NCI-H510A treated with DMSO at 0.1 percent for 48 hours (cell line): ENCODE data around the gene RAVER2.
"Not testable (repeated sequence)": the region's sequence is repeated elsewhere in the genome, so short reads cannot be mapped to it uniquely, and the experiment has no call there.

Source experiments
- DNase-seq: peaks from one replicate; lab custom pipeline; 2025; lab: John Stamatoyannopoulos, UW

The RAVER2 gene, protein sequence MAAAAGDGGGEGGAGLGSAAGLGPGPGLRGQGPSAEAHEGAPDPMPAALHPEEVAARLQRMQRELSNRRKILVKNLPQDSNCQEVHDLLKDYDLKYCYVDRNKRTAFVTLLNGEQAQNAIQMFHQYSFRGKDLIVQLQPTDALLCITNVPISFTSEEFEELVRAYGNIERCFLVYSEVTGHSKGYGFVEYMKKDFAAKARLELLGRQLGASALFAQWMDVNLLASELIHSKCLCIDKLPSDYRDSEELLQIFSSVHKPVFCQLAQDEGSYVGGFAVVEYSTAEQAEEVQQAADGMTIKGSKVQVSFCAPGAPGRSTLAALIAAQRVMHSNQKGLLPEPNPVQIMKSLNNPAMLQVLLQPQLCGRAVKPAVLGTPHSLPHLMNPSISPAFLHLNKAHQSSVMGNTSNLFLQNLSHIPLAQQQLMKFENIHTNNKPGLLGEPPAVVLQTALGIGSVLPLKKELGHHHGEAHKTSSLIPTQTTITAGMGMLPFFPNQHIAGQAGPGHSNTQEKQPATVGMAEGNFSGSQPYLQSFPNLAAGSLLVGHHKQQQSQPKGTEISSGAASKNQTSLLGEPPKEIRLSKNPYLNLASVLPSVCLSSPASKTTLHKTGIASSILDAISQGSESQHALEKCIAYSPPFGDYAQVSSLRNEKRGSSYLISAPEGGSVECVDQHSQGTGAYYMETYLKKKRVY

DNA sequence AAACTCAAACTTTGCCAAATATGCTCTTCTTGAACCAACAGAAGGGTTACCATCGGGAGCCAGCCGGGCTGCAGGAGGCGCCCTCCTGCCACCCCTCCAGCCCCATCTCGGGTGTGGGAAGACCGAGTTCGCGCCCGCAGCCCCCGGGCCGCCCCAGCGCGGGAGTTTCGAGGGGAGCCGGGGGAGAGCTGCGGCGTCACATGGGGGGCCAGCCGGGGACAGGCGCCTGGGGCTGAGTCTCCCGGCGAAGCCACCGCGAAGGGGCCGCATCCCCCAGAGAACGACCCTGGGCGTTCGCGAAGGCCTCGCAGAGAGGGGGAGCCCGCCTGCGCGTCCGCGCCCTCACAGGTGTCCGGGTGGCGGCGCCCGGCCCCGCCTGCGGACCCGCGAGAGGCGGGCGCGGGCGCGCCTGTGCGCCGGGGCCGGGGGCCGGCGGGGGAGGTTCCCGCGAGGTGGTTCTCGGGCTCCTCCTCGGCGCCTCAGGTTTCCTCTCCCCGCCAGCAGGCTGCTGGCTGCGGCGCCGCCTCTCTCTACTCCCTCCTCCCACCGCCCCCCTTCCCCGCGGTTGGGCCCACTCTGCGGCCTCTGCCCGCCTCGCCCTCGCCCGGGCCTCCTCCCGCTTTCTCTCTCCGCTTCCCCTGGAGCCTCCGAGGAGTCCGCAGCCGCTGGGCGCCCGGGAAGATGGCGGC is at the start of gene RAVER2:
RAVER2 (plus strand) TSS at position 584 of the 689 bp plus-strand sequence; CDS start at position 682, 98 bp downstream.
- DNase-seq, result peak; percentile 83

DNA sequence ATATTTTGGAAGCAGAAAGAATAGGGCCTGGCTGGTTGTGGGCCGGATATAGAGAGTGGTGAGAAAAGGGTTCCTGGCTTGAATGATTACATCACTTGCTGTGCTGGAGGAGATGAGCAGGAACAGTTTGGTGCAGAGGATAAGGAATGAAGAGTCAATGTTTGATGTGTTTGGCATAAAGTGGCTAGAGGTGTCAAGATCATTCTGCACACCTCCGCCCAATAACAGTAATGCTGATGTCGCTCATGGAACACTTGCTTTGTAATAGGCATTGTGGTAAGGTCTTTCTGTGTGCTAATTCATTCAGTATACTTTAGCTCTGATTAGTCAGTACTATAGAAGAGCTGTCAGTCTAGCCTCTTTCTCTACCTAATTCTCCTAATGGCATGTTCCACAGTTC is 48.0 kb upstream of the RAVER2 start:
- no peak for DNase-seq

DNA sequence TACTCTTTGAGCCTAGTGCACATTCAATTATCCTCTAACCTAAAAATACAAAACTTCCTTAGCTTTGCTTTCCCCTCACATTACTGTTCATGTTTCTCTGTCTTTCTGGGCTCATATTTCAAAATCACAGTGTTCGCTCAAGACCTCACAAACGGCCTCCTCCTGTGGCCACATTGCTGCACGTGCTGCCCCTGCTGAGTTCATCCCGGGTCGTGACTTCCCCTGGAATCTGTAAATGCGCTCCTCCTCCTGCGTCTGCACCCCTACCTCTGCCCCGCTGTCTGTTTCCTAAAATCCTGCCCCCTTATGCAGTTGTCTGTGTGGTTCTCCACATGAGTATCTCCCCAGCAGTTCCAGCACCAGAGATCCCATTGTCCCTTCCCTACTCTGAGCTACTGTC is 45.5 kb upstream of the RAVER2 start:
- no peak for DNase-seq

DNA sequence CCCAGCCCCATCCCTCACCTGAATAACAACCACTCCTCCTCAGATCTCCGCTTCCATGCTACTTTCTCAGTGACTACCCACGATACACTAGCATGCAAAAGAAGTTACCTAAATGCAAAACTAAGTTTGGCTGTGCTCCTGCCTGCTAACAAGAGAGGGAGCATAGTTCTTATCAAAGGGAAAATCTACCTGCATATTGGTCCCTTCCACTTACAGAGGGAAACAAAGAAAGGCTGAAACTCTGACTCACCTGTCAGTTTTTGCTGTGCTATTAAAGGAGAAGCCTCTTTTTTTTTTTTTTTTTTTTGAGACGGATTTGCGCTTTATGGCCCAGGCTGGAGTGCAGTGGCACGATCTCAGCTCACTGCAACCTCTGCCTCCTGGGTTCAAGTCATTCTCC is 43.8 kb upstream of the RAVER2 start:
- DNase-seq, result no peak

DNA sequence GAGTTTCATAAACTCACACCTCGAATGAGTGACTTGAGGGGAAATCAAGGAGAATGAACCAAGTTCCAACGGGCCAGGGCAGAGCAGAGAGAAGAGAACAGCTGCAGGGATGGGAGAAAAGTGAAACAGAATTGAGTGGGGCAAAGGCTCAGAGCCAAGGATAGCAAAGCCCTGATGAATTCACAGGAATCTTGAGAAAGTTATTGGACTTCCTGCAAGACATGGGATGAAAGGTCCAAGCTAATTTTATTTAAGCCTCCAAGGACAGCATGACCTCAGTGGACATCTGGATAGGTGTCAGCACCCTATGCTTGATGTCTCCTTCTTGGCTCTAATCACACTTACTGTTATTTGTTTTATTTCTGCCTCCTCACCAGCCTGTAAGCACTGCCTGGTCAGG is 43.0 kb upstream of the RAVER2 start:
- DNase-seq, result no peak

DNA sequence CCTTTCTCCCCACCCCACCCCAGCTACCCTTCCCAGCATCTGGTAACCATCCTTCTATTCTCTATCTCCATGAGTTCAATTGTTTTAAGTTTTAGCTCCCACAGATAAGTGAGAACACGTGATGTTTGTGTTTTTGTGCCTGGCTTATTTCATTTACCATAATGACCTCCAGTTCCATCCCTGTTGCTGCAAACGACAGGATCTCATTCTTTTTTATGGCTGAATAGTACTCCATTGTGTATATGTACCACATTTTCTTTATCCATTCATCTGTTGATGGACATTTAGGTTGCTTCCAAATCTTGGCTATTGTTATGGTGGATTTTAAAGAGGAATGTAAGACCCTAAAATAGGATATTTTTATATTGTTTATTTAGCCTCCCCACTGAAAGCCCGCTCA is 42.2 kb upstream of the RAVER2 start:
- not testable (repeated sequence) for DNase-seq

DNA sequence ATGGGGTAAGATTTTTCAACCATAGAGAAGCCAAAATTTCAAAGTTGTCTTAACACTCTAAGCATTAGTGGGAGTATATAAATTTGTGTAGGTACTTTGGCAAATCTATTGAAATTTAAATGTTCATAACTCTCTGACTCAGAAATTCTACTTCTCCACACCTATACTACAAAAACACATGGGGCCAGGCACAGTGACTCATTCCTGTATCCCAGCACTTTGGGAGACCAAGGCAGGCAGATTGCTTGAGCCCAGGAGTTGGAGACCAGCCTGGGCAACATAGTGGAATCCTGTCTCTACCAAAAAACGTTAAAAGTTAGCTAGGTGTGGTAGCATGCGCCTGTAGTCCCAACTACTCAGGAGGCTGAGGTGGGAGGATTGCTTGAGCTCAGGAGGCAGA is 41.3 kb upstream of the RAVER2 start:
- no peak for DNase-seq

DNA sequence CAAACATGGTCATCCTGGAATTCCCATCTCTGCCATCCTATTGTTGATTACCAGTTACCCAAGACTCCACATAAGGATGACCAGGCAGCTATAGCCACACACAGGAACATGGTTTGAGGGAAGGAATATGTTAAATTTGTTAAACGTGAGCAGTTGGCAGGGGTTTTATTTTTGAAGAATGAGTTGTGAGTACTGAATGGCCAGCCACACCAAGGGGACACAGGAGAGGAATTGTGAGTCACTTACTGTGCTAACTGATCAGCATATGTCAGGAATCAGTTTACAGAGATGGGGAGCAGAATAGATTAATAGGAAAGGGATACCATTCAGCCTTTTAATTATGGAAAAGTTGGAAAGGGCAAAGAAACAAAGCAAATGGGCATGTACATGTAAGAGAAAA is 39.3 kb upstream of the RAVER2 start:
- no peak for DNase-seq

DNA sequence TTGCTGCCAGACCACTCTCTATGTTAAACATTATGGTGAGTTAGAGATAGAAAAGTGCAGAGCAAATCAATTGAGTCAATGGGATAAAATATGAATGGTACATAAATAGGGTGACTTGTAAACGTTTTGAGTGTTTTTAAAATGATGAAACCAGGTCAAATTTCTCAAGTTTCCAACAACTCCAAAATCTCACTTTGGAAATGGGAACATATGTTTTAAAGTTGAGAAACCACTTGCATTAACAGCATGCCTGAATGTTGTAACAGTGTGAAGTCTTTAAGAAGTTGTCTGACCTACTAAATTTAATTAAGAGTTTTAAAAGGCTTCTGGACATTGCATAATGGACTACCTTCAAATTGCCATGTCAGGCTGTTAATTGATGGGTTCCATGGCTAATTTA is 33.6 kb upstream of the RAVER2 start:
- no peak for DNase-seq

DNA sequence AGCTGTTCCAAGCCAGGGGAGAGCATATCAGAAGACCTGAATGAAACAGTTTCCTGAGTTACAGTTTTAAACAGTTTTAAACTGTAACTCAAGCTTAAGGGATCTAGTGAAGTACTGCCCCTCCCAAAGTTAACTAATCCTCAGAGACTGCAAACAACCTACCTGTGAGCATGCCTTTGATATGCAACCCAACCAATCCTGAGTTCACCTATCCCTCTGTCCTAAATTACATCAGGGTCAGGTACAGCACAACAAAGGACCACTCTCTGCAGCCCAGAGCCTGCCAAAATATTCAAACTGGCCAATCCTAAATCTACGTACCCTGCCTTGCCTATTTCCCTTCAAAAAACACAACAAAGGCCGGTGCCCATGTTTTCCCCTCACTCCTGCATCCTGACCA is 32.8 kb upstream of the RAVER2 start:
- no peak for DNase-seq

DNA sequence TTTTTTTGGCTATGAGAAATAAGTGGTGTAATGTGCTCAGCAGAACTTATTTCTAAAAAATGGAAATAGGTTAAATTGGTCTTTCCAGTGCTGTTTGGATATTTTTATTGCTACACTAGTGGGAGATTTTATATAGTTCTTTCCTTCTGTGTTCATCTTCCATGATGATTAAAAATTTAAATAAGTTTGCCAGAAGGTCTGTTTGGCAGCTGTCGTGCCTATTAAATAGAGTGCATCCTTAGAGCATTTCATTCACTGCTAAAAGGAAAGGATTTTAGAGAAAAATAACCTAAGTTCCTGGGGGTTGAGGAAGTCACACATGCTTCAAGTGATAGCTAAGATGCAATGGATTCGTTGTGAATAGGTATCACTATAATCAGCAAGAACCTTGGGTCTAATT is 29.7 kb upstream of the RAVER2 start:
- DNase-seq, result no peak

DNA sequence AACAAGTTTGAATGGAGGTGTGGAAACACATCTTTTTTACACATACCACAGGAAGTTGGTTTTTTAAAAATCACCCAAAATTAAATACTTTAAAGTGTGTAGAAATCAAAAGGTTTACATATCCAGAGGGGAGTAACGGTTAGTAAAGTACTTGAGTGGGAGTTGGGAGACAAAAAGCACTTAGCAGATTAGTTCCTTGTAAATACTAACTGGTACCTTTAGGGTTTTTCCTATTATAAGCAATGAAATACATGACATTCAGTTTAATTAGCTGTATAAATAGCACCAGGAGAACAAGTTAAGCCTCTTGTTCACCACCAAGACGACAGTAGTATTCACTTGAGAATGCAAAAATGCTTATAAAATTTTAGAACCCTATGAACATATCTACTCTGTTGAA is 23.7 kb upstream of the RAVER2 start:
- DNase-seq, result no peak

DNA sequence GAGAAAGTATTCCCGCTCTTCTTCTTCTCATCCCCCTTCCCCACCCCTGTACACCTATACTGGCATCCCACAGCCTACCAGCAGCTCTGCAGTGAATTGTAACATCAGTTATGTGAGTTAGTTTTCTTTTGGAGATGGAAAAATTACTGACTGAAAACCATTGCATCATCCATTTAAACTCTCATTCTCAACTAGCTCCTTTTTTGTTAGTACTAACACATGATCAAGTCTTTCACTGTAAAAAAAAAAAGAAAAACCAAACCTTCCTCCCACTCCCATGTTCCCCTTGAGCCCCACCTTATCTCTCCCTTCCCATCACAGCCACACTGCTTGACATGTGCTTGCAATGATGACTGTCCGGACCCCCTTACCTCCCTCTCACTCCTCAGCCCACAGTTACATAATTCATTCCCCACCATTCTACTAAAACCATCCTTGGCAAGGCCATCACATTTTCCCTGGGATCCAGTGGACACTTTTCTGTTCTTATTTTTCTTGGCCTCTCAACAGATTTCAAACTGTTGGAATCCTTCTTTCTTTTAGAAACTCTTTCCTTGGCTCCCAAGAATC is 23.2 kb upstream of the RAVER2 start:
- DNase-seq, result no peak

DNA sequence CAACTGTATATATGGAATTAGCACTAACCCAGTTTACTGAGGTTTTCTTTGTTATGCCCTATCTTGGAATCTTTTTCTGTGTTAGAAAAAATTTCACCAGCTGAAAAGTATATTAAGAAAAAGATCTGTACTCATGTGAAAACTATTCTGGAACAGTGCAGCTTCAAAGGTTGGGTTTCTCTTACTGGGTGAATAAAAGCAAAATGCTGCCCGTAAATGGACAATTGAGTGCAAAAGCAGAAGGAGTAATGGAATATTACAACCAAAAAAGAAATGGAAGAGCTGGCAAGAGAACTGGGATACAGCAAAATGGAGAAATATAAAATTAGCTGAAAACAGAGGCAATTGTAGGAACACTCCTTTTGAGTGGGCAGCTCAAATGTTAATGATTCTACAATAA is 17.0 kb upstream of the RAVER2 start:
- DNase-seq, result no peak

DNA sequence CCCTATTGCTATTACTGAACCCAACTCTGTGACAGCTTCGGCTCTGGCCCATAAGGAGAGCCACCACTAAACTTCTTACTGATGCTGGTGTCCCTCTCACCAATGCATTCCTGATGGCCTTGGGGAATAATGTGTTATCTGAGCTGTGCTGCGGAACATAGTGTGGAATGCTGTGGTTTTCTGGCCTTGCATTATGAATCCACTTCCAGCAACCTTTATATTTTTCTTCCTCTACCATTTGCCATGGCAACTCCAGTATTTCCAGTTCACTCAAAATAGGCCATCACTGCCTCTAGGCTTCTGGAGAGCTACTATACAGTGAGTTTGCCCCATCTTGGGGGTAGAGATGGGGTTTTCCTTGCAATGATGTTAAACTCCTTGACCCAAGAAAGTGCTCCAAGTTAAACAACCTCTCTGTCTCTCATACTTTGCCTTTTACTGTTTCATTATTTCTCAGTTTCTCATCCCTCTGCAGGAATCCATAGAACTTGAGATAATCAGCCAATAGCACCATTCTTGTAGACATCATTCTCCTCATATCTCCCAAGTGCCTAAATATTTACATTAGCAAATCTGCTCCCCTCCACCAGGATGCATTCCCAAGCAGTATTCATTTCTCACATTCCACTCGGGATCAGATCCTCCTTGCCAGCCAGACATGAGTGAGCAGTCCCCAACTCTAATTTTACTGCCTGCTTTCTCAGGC is 11.1 kb upstream of the RAVER2 start:
- no peak for DNase-seq

DNA sequence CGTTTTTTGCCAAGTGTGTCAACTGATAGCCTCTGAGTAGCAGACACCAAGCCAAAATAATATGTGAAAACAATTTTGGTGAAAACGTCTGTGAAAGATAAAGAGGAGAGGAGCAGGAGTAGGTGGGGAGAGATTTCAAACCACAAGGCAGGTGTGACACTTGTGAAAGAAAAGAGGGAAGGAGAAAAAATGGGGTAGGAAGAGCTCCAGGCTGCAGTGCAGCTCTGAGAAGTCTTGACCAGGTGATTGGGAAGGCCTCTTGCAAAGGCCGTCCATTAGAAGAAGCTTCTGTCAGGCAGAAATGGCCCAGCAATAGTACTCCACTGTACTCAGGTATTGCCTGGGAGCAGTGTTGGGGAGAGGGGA is 10.6 kb upstream of the RAVER2 start:
- DNase-seq, result no peak

DNA sequence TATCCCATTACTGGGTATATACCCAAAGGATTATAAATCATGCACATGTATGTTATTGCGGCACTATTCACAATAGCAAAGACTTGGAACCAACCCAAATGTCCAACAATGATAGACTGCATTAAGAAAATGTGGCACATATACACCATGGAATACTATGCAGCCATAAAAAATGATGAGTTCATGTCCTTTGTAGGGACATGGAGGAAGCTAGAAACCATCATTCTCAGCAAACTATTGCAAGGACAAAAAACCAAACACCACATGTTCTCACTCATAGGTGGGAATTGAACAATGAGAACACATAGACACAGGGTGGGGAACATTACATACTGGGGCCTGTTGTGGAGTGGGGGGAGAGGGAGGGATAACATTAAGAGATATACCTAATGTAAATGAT is 4.2 kb upstream of the RAVER2 start:
- not testable (repeated sequence) for DNase-seq

DNA sequence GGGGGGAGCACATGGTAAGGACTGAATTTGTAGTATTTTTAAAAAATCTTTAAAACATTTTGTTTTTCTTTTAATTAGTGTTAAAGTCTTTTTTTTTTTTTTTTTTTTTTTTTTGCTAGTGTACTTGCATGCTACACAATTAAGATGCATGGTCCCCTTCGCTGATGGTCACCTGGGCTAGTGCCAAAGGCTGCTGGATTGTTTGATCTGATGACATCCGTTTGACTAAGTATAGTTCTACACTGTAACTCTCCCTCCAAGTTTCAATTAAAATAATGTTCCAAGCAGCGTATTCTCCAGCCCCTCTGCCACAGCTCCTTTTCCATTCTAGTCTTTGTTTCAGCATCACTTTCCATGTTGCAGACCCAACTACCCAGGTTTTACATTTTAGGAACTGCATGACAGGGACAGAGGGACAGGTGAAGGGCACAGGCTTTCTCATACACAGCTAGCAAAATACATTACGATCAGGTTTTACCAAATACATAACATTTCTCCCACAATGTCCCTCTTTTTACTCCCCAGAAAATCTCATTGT is 852 bp upstream of the RAVER2 start:
- peak; percentile 72 for DNase-seq

DNA sequence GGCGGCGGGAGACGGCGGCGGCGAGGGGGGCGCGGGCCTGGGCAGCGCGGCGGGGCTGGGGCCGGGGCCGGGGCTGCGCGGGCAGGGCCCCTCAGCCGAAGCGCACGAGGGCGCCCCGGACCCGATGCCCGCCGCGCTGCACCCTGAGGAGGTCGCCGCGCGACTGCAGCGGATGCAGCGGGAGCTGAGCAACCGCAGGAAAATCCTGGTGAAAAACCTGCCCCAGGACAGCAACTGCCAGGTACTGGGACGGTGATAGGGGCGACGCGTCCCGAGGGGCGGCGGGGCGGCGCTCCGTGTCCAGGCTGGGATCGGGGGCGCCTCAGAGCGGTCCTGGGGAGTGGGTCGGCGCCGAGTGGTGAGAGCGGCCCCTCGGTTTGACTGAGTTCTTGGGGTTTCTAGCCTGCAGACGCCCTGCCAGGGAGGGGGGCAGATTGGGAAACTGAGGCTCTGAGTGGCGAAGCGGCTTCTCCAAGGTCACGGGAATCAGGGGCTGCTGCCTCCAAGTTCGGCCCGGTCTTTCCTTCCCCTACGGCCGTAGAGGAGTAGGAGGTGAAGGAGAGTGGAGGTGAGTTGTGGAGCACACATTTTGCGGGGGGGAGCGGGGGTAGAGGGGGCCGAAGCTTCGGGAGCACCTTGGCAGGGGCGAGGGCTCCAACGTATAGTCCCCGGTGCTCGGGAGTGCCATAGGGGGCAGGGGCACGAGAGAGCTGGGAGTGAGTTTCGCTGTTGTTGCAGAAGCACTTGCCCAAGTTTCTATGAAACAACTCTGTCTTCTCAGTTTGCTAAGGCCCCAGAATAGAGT is 508 bp downstream of the RAVER2 start:
- DNase-seq, result peak; percentile 75

DNA sequence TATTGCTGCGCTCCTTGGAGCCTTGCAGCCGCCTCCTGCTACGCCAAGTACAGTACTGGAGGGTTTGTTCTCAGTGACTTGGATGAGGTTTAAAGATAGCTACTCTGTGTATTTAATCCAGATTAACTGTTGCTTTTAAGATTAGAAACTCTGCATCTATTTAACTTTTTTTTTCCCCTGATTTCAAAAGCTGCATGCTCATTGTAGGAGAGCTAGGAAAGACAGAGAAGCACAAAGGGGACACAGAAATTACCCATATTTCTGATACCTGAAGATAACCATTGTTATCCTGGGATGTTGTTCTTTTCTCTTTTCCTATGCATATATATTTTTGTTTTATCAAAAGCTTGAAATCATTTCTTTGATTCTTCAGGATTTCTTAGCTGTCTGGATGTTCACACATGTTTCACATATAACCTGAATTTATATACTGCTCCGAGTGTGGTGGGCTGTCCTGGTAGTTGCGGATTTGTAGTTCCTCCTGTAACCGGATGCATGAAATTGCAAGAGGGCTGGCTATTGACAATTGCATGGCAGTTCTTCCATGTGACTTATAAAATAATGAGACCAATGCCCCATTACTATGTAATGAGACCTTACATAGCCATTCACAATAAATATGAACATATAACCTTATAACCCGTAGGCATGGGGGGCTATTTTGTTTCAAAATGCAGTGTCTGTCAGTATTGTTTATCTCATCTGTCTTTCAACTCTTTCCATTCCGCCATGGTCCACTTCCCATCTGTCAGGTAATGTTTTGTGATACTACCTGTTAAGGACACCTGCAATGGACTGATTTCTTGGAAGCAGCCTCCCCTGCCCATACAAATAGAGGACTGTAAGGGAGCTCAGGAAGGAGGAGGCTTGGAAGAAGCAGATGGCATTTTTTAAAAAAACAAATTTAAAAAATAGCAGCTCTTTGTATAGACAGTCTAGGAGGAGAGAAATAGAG is 1.4 kb downstream of the RAVER2 start:
- peak; percentile 75 for DNase-seq
